ENCODE measurements around the gene SLFN14. TPM values are rescaled to one million over a fixed set of nuclear protein-coding genes. Genes with fewer than 3 reads are reported as not detected.

The SLFN14 gene
- total RNA-seq, 1 experiment from 2014 or later = not detected

- Histone ChIP-seq H3K27me3 (ENCODE audit: low read length) (no peaks in the 10 kb centered on the region), H3K27ac (ENCODE audit: low read length) (no peak overlapping the region), H3K9ac (ENCODE audit: low read length) (no peak overlapping the region), H3K4me2 (ENCODE audit: low read length) (no peak overlapping the region), H3K9me3 (ENCODE audit: low read length) (no peaks in the 10 kb centered on the region), H4K20me1 (ENCODE audit: low read length) (0 out of 2 replicates have a peak, but pooled peaks cover 1% of the 10 kb centered on the region), H3K4me1 (ENCODE audit: insufficient read depth, low read length) (no peaks in the 10 kb centered on the region), H3K79me2 (ENCODE audit: low read length) (peaks cover 62% of the 10 kb centered on the region), H3K4me3 (ENCODE audit: low read length) (no peak overlapping the region), H3K9me2 (replicated peaks; ENCODE audit: low read length) (no peaks in the 10 kb centered on the region), H3F3A (ENCODE audit: low read length, unreplicated experiment) (no peaks in the 10 kb centered on the region), H2AFZ (ENCODE audit: low read length) (no peak overlapping the region), H3K36me3 (ENCODE audit: low read depth, low read length) (peaks cover 37% of the 10 kb centered on the region)
- TF ChIP-seq EZH2phosphoT487 (IDR thresholded peaks at IDR 0.05; ENCODE audit: borderline replicate concordance, low read length) (no peak), CTCF (conservative IDR thresholded peaks at IDR 0.05; ENCODE audit: low read depth, low read length) (no peak), EZH2 (IDR thresholded peaks at IDR 0.05; ENCODE audit: low read length, unreplicated experiment) (no peak)
- ChIA-PET CTCF (no interaction called here), POLR2A (ENCODE audit: unreplicated experiment) (no interaction called here)
- DNase-seq = no peak
- no TSS peak for BruUV-seq (replicated peaks)
- ATAC-seq = no peak
- intact Hi-C loops (cut with micrococcal nuclease) = no loop called here
Observed at GRCh38 chr17:35596530-35597233, 36.1 kb upstream of the SLFN14 start.

GRCh38 chr17:35596072-35596471 is 35.5 kb upstream of the SLFN14 start:
- H3K4me1 ChIP-seq (ENCODE audit: insufficient read depth, low read length) = no peaks in the 10 kb centered on the region
- H3K27me3 ChIP-seq (ENCODE audit: low read length) = no peaks in the 10 kb centered on the region
- BruUV-seq (replicated peaks) = no TSS peak
- no peak for TF ChIP-seq CTCF (conservative IDR thresholded peaks at IDR 0.05; ENCODE audit: low read depth, low read length)
- no peak for TF ChIP-seq EZH2phosphoT487 (IDR thresholded peaks at IDR 0.05; ENCODE audit: borderline replicate concordance, low read length)
- TF ChIP-seq EZH2 (IDR thresholded peaks at IDR 0.05; ENCODE audit: low read length, unreplicated experiment) = no peak
- peaks cover 69% of the 10 kb centered on the region for H3K79me2 ChIP-seq (ENCODE audit: low read length)
- no peak overlapping the region for H3K4me3 ChIP-seq (ENCODE audit: low read length)
- H2AFZ ChIP-seq (ENCODE audit: low read length) = no peak overlapping the region
- H3K36me3 ChIP-seq (ENCODE audit: low read depth, low read length) = peaks cover 34% of the 10 kb centered on the region
- no peaks in the 10 kb centered on the region for H3K9me3 ChIP-seq (ENCODE audit: low read length)
- no peak overlapping the region for H3K27ac ChIP-seq (ENCODE audit: low read length)
- POLR2A ChIA-PET (ENCODE audit: unreplicated experiment) = no interaction called here
- no peak for ATAC-seq
- H3K4me2 ChIP-seq (ENCODE audit: low read length) = no peak overlapping the region
- intact Hi-C loops (cut with micrococcal nuclease) = no loop called here
- H3K9me2 ChIP-seq (replicated peaks; ENCODE audit: low read length) = no peaks in the 10 kb centered on the region
- H3F3A ChIP-seq (ENCODE audit: low read length, unreplicated experiment) = no peaks in the 10 kb centered on the region
- CTCF ChIA-PET = no interaction called here
- no peak for DNase-seq
- H4K20me1 ChIP-seq (ENCODE audit: low read length) = peaks cover 5% of the 10 kb centered on the region; the same call in 1 of the 2 replicates
- no peak overlapping the region for H3K9ac ChIP-seq (ENCODE audit: low read length)

Data from PC-3 (cell line).